22Rv1 (cell line): ENCODE measurements around the gene WDR75.

Source experiments
- H3K27ac ChIP-seq: fragments of 450-650 bp; 2 replicates; pipeline ENCODE4 v1.5.1; 2017
- CTCF ChIP-seq: fragments of 450-650 bp; IDR thresholded peaks from 2 replicates; pipeline ENCODE4 v1.5.1; 2017; ENCODE audit warnings: mild to moderate bottlenecking
- ZFX ChIP-seq: fragments of 450-650 bp; IDR thresholded peaks from 2 replicates; pipeline ENCODE4 v1.6.1; 2017; ENCODE audit warnings: antibody characterized with exemption, borderline replicate concordance

The WDR75 gene

GRCh38 chr2:189483980-189484740, 42.9 kb downstream of the WDR75 start:
- TF ChIP-seq CTCF = no peak
- TF ChIP-seq ZFX = no peak
- H3K27ac ChIP-seq = no peak overlapping the region

DNA sequence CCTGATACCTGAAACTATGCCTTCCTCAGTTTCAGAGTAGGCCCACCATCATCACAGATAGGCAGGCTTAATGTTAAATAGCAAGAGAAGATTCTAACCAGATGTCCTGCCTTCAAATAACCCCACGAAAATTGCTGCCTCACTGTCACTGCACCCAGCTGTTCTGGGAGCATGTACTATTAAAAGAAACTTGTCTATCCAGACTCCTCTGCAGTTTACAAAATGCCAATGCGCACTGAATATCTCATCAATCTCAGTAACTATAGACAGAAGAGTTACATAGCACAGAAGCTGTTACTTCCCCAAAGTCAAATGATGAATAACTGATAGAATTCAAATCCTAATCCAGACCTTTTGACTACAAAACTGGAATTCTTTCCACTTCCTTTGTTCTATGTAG, 43.9 kb downstream of the WDR75 start:
- peak overlapping the region; percentile 64 for H3K27ac ChIP-seq
- TF ChIP-seq ZFX (no peak), CTCF (no peak)

- TF ChIP-seq ZFX (no peak), CTCF (no peak)
- H3K27ac ChIP-seq = peak overlapping the region; percentile 64
Measured at GRCh38 chr2:189486237-189486770, 45.0 kb downstream of the WDR75 start.

GRCh38 chr2:189487283-189488007, 46.2 kb downstream of the WDR75 start:
- TF ChIP-seq CTCF (no peak), ZFX (no peak)

GRCh38 chr2:189488008-189488310, 46.7 kb downstream of the WDR75 start:
- H3K27ac ChIP-seq = peak overlapping the region; percentile 64
- TF ChIP-seq CTCF = no peak
- no peak for TF ChIP-seq ZFX

More at GRCh38 chr2:189487283-189488007, 46.2 kb downstream of the WDR75 start:
- H3K27ac ChIP-seq = peak overlapping the region; percentile 64

- no peak overlapping the region for H3K27ac ChIP-seq
- TF ChIP-seq ZFX (no peak), CTCF (no peak)
Measured at GRCh38 chr2:189492451-189492850, 51.2 kb downstream of the WDR75 start.

- TF ChIP-seq ZFX (no peak), CTCF (peak; percentile 31; the same call in 1 of the 2 replicates)
Measured at GRCh38 chr2:189498205-189498604, 56.9 kb downstream of the WDR75 start.

More at GRCh38 chr2:189498205-189498604, 56.9 kb downstream of the WDR75 start:
- no peak overlapping the region for H3K27ac ChIP-seq
